ENCODE measurements around the gene TIMM8B.
"Not testable (repeated sequence)": the region's sequence is repeated elsewhere in the genome, so short reads cannot be mapped to it uniquely, and the experiment has no call there.

Gene TIMM8B

GRCh38 chr11:112073941-112074811, 12.4 kb downstream of the TIMM8B start, which contains the start of the genes NKAPD1 and PIH1D2:
TSS of gene NKAPD1 (plus strand) at chr11:112074299. CDS start at chr11:112075575, 1,276 bp downstream.
TSS of gene PIH1D2 (minus strand) at chr11:112074017. CDS start at chr11:112073174, 843 bp downstream.
- peak; percentile 74 for FAIRE-seq

GRCh38 chr11:112062923-112063322, 23.6 kb downstream of the TIMM8B start:
- no peak for FAIRE-seq

- FAIRE-seq = peak; percentile 91
These were observed 28.5 kb downstream of the TIMM8B start for GRCh38 chr11:112058103-112058502.

- no peak for FAIRE-seq
These were observed 29.4 kb downstream of the TIMM8B start for GRCh38 chr11:112057170-112057569.

GRCh38 chr11:112051768-112052167, 34.8 kb downstream of the TIMM8B start:
- no peak for FAIRE-seq

- FAIRE-seq = no peak
These were observed 35.8 kb downstream of the TIMM8B start for GRCh38 chr11:112050721-112051120.

- FAIRE-seq = peak; percentile 33
These were observed 36.8 kb downstream of the TIMM8B start for GRCh38 chr11:112049777-112050176.

- not testable (repeated sequence) for FAIRE-seq
These were observed 38.3 kb downstream of the TIMM8B start for GRCh38 chr11:112048256-112048655.

- not testable (repeated sequence) for FAIRE-seq
These were observed 39.9 kb downstream of the TIMM8B start for GRCh38 chr11:112046647-112047046.

- FAIRE-seq = no peak
These were observed 41.6 kb downstream of the TIMM8B start for GRCh38 chr11:112044961-112045360.

- no peak for FAIRE-seq
These were observed 43.6 kb downstream of the TIMM8B start for GRCh38 chr11:112042961-112043304.

- no peak for FAIRE-seq
These were observed 44.2 kb downstream of the TIMM8B start for GRCh38 chr11:112042161-112042960.

GRCh38 chr11:112037527-112037926, 49.0 kb downstream of the TIMM8B start:
- no peak for FAIRE-seq

All from islet of Langerhans (tissue), 1 donor.